Endothelial cell of umbilical vein (primary cell): ENCODE results near the gene POU2F3. TPM values are rescaled to one million over a fixed set of nuclear protein-coding genes. Genes with fewer than 3 reads are reported as not detected.

Experiments
- BruUV-seq: library from RNA; stranded (reverse); fragments of 400-500 nt; replicated peaks from 2 replicates; lab custom pipeline; 2021; lab: Mats Ljungman, UMichigan
- CTCF ChIA-PET: fragments of 300-600, 350-600 bp; sonication (Branson Sonifier 250); formaldehyde crosslinking; loops from one replicate; lab custom pipeline; 2021; ENCODE audit warnings: antibody characterized with exemption, inconsistent platforms; lab: Charles Lee
- POLR2A ChIA-PET: fragments of 300-600, 350-600 bp; sonication (Branson Sonifier 250); formaldehyde crosslinking; loops from one replicate; lab custom pipeline; 2021; ENCODE audit warnings: antibody characterized with exemption, inconsistent platforms; lab: Charles Lee
- DNase-seq: peaks from one replicate; pipeline ENCODE4 v3.0.0-alpha.2; 2011; ENCODE audit warnings: low read depth, low spot score
- FAIRE-seq: peaks from 2 replicates; lab custom pipeline; 2011; peaks lifted over from hg19 to GRCh38; lab: Jason Lieb, UNC
- H2AFZ ChIP-seq: 2 replicates; pipeline ENCODE4 v1.6.0; 2012; ENCODE audit warnings: low read depth, low read length, control low read depth, inconsistent platforms
- H3K27ac ChIP-seq: 2 replicates; pipeline ENCODE4 v1.5.1; 2011; ENCODE audit warnings: low read depth, mild to moderate bottlenecking, control low read depth, low read length, moderate library complexity; ENCODE audit not compliant: insufficient read depth
- H3K27me3 ChIP-seq, 2 experiments: 2 replicates each; pipeline versions ENCODE4 v1.6.0 to v1.6.1; 2011; ENCODE audit warnings: low read length in 2 of 2, mixed read lengths in 1 of 2; ENCODE audit not compliant: control insufficient read depth in 2 of 2, insufficient read depth in 2 of 2
- H3K36me3 ChIP-seq, 2 experiments: 2 replicates in 1 of 2; 3 replicates in 1 of 2; pipeline ENCODE4 v1.5.1; 2011; ENCODE audit warnings: low read length in 2 of 2, mild to moderate bottlenecking in 1 of 2, moderate library complexity in 1 of 2; ENCODE audit not compliant: control insufficient read depth in 2 of 2, insufficient read depth in 2 of 2; ENCODE audit errors: extremely low read depth in 1 of 2
- H3K4me1 ChIP-seq: 3 replicates; pipeline ENCODE4 v1.5.1; 2011; ENCODE audit warnings: mild to moderate bottlenecking, low read length; ENCODE audit not compliant: control insufficient read depth, insufficient read depth; ENCODE audit errors: extremely low read depth
- H3K4me2 ChIP-seq: 2 replicates; pipeline ENCODE4 v1.6.1; 2011; ENCODE audit warnings: low read length, control low read depth, mixed read lengths; ENCODE audit not compliant: insufficient read depth
- H3K4me3 ChIP-seq, 3 experiments: fragments of 200-600 bp in 1 of 3; sonication (generic), shearing (Covaris generic) in 1 of 3; replicated peaks in 1 of 3; 2 replicates each; pipeline ENCODE4 v1.5.1; 2011 to 2016; ENCODE audit warnings: control low read depth in 3 of 3, low read length in 3 of 3, mild to moderate bottlenecking in 2 of 3, inconsistent platforms in 1 of 3, low read depth in 1 of 3, moderate library complexity in 1 of 3; ENCODE audit not compliant: insufficient read depth in 1 of 3
- H3K79me2 ChIP-seq: 2 replicates; pipeline ENCODE4 v1.6.0; 2012; ENCODE audit warnings: low read length, inconsistent platforms; ENCODE audit not compliant: control insufficient read depth, insufficient read depth
- H3K9ac ChIP-seq: replicated peaks from 2 replicates; pipeline ENCODE3; 2011; ENCODE audit warnings: low read length, control low read depth; ENCODE audit not compliant: insufficient read depth; ENCODE audit errors: extremely low read depth
- H3K9me1 ChIP-seq: replicated peaks from 3 replicates; pipeline ENCODE4 v1.6.0; 2011; ENCODE audit warnings: mild to moderate bottlenecking, low read length; ENCODE audit not compliant: control insufficient read depth, insufficient read depth; ENCODE audit errors: extremely low read depth
- H3K9me3 ChIP-seq: replicated peaks from 2 replicates; pipeline ENCODE4 v1.5.1; 2012; ENCODE audit warnings: low read length, inconsistent platforms; ENCODE audit not compliant: control insufficient read depth, insufficient read depth
- H4K20me1 ChIP-seq: replicated peaks from 2 replicates; pipeline ENCODE3; 2011; ENCODE audit warnings: mild to moderate bottlenecking, low read length; ENCODE audit not compliant: control insufficient read depth, insufficient read depth; ENCODE audit errors: extremely low read depth
- CTCF ChIP-seq, 2 donors: IDR thresholded peaks; 1 replicate in 1 of 2; 2 replicates in 1 of 2; pipeline ENCODE4 v1.5.1; 2011; ENCODE audit warnings: low read length in 2 of 2, mild to moderate bottlenecking in 2 of 2, moderate library complexity in 2 of 2, control low read depth in 1 of 2, inconsistent platforms in 1 of 2, low read depth in 1 of 2; ENCODE audit not compliant: insufficient read depth in 1 of 2; ENCODE audit errors: extremely low read depth in 1 of 2
- EZH2 ChIP-seq: IDR thresholded peaks from 2 replicates; pipeline ENCODE4 v1.6.1; 2012; ENCODE audit warnings: borderline replicate concordance, low read depth, mild to moderate bottlenecking, moderate library complexity, low read length, inconsistent platforms; ENCODE audit not compliant: severe bottlenecking
- FOS ChIP-seq: IDR thresholded peaks from 2 replicates; pipeline ENCODE4 v1.6.1; 2011; ENCODE audit warnings: mild to moderate bottlenecking, low read length, moderate library complexity, borderline replicate concordance; ENCODE audit not compliant: insufficient read depth
- JUN ChIP-seq: IDR thresholded peaks from 2 replicates; pipeline ENCODE4 v1.6.1; 2011; ENCODE audit warnings: borderline replicate concordance, low read depth; ENCODE audit not compliant: insufficient read length, insufficient read depth
- POLR2A ChIP-seq: IDR thresholded peaks from 2 replicates; pipeline ENCODE4 v1.6.1; 2012; ENCODE audit warnings: low read depth, mild to moderate bottlenecking, control low read depth, low read length
- POLR2AphosphoS5 ChIP-seq: IDR thresholded peaks from 2 replicates; pipeline ENCODE4 v1.6.1; 2012; ENCODE audit warnings: low read depth, mild to moderate bottlenecking, control low read depth, low read length, moderate library complexity; ENCODE audit not compliant: insufficient read depth
- dilution Hi-C: fragments of 300-500 bp; cut with MboI; formaldehyde crosslinking; loops from one replicate; pipeline ENCODE4 v1.15.0; 2019; ENCODE audit warnings: low sequenced_read_pairs; ENCODE audit not compliant: extremely low pct_ligation_motif_present
- intact Hi-C: fragments of 100-400 bp; cut with micrococcal nuclease; formaldehyde crosslinking; loops from one replicate; pipeline ENCODE4 v1.10.0; 2022
- polyA plus RNA-seq, 4 experiments: library from polyadenylated mRNA; depleted of rRNA in 3 of 4; stranded (reverse) in 3 of 4; unstranded in 1 of 4; fragments of >200 nt; gene quantifications; 2 replicates each; pipeline versions ENCODE4 v1.2.1 to v1.2.3, GENCODE V29; 2011 to 2012; ENCODE audit warnings: missing spikeins in 1 of 4
- total RNA-seq: library from RNA; stranded (reverse); gene quantifications from 2 replicates; pipeline ENCODE4 v1.2.3, GENCODE V29; 2021
- TF ChIP-seq, protein P1 (sequence below): IDR thresholded peaks from 2 replicates; pipeline ENCODE4 v1.6.1; 2011; ENCODE audit not compliant: insufficient read depth, insufficient read length

The POU2F3 gene
- total and polyA plus RNA-seq, 2 donors (not counting 3 experiments of a cell fraction or from before 2014, with no cell fraction given), result 0.06 TPM; not detected in 1

DNA sequence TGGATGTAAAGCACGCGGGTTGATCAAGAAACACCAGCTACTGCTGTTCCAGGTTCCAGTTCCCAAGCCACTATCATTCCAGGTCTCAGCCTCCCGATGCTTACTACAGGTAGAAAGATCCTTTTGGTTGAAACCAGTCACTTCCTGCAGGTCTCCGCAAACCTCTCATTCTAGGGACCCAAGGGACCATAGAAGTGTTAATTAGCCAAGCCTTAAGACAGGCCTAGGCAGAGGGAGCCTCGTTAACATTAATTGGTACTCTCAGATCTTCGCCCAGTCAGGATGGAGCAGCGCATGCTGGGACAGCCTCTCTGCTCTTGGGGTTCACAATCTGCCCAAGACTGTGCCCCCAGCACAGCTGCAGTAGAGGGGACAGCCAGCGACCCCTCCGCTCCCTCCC is 40.3 kb upstream of the POU2F3 start:
- no peak overlapping the region for H3K4me2 ChIP-seq
- intact Hi-C loops (no loop called here), dilution Hi-C loops (no loop called here)
- no TSS peak for BruUV-seq
- H3K27ac ChIP-seq, result no peak overlapping the region
- ChIA-PET CTCF (interaction anchor here (1.4 to 1.5 kb wide), 2 partner anchors 36 to 103 kb away, joined by 3 to 4 read pairs; no protein-coding TSS in a partner anchor), POLR2A (no interaction called here)
- FAIRE-seq (no peak), DNase-seq (no peak)
- H3K36me3 ChIP-seq, result no peaks in the 10 kb centered on the region
- H3K9me1 ChIP-seq, result no peaks in the 10 kb centered on the region
- H3K27me3 ChIP-seq, result peaks cover 7 to 11% of the 10 kb centered on the region in 2 experiments
- TF ChIP-seq CTCF (IDR thresholded peaks at IDR 0.05; ENCODE audit: extremely low read depth in 1 of 2, insufficient read depth in 1 of 2, low read depth in 1 of 2, low read length in 2 of 2), result no peak
- TF ChIP-seq EZH2, result no peak
- TF ChIP-seq POLR2A, result no peak
- no peak for TF ChIP-seq FOS
- no peak for TF ChIP-seq JUN
- no peak for TF ChIP-seq POLR2AphosphoS5
- TF ChIP-seq, protein P1, sequence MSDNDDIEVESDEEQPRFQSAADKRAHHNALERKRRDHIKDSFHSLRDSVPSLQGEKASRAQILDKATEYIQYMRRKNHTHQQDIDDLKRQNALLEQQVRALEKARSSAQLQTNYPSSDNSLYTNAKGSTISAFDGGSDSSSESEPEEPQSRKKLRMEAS, result no peak
- no peaks in the 10 kb centered on the region for H4K20me1 ChIP-seq
- no peaks in the 10 kb centered on the region for H3K79me2 ChIP-seq
- no peak overlapping the region for H3K9ac ChIP-seq
- H3K4me3 ChIP-seq, result no peak overlapping the region
- H2AFZ ChIP-seq, result no peak overlapping the region
- no peaks in the 10 kb centered on the region for H3K4me1 ChIP-seq
- H3K9me3 ChIP-seq, result no peaks in the 10 kb centered on the region
